ENCODE results near the gene EZR.
"Not testable (repeated sequence)": the region's sequence is repeated elsewhere in the genome, so short reads cannot be mapped to it uniquely, and the experiment has no call there.

Gene EZR

DNA sequence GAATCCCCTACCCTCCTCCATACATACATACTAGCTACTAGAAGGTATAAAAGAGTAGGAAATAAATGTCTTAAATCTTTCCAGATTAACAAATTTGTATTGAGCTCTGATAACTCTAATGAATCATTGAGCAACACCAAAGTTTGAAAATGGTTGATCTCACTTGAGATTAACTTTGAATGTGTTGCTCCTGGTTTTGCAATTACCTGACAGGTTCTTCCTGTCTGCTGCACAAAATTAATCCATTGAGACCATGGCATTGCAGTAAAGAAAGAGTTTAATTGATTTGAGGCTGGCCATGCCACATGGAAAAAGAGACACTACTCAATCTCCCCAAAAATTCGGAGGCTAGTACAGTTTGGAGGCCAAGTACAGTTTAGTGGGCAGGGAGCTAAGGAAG lies 21.3 kb upstream of the EZR start:
- DNase-seq: no peak

- no peak for DNase-seq
Measured at GRCh38 chr6:158839796-158840195, 20.6 kb upstream of the EZR start.

DNA sequence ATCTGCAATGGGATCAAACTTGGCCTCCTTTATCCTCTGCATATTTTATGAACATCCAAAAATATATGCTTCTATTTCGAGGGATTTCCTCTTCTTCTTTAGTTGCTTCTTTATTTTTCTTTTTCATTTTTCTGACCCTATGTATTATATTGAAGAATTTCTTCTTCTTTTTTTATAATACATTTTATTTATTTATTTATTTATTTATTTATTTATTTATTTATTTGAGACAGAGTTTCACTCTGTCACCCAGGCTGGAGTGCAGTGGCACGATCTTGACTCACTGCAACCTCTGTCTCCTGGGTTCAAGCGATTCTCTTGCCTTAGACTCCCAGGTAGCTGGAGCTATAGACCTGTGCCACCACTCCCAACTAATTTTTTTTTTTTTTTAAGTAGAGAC lies 19.6 kb upstream of the EZR start:
- DNase-seq: not testable (repeated sequence)

DNA sequence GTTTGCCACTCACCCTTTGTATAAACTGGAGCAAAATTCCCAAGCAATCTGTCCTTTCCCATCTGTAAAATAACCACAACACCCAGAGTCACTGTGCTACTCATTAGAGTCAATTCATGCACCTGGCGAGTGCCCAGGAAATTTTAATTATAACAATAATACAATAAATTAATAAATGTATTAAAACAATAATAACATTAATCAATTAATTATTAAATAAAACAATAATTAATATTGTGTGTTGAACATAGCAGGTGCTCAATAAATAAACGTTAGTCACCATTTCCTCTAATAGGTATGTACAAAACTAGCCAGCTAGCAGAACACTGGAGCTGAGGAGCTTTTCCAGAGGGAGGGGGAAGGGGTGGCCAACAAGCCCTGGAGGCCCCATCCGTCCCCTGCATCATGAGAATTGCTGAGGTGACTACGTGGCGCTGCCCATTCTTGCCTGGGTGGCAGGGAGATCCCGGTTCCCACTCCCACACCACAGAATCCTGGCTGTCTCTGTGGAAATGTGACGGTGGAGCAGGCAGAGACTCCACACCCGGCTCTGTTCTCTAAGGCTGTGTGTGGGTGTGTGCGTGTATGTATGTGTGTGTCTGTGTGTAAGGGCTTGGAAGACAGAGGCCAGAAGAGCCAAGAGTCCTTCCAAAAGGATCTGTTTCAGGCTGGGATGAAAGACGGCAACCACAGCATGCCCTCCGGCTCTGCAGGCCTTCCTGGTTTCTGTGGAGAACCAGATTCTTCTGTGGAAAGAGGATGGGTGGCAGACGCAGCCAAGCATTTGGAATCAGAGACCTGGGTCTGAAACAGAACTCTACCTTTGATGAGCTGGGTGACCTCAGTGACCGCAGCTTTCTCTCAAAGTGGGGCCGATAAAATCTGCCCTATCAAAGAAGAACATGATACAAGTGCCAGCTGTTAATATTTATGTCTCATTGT lies 18.8 kb upstream of the EZR start:
- DNase-seq: no peak

- no peak for DNase-seq
Measured at GRCh38 chr6:158836625-158837311, 17.6 kb upstream of the EZR start.

GRCh38 chr6:158835616-158836221 lies 16.6 kb upstream of the EZR start:
- DNase-seq: no peak

- no peak for DNase-seq
Measured at GRCh38 chr6:158834675-158835385, 15.7 kb upstream of the EZR start.

DNA sequence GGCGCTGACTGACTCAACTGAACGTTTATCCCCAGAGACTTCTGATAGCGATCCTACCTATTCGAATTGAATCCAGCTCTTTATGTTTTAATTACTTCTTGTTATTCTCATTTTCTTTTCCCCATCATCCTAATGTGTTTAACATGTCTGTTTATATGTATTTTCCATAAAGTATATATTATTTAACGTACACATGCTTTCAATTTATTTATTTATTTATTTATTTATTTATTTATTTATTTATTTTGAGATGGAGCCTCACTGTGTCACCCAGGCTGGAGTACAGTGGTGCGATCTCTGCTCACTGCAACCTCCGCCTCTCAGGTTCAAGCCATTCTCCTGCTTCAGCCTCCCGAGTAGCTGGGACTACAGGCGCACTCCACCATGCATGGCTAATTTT lies 13.6 kb upstream of the EZR start:
- not testable (repeated sequence) for DNase-seq

GRCh38 chr6:158832026-158832425 lies 12.9 kb upstream of the EZR start:
- no peak for DNase-seq

GRCh38 chr6:158831571-158831970 lies 12.4 kb upstream of the EZR start:
- DNase-seq: no peak

DNA sequence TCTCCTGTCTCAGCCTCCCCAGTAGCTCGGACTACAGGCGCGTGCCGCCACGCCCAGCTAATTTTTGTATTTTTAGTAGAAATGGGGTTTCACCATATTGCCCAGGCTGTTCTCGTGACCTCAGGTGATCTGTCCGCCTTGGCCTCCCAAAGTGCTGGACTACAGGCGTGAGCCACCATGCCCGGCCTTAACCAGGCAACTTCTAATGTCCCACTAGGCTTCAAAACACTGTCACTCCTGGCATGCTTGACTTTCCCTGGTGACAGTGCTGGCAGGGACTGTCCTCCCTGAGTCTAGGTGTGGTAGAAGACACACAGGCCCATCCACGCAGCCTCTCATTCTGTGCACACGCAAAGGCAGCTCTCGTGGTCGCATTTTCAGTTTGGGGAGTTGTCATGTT lies 11.6 kb upstream of the EZR start:
- DNase-seq: no peak

GRCh38 chr6:158828807-158829206 lies 9.6 kb upstream of the EZR start:
- DNase-seq: no peak

GRCh38 chr6:158826819-158827501 lies 7.8 kb upstream of the EZR start:
- no peak for DNase-seq

- DNase-seq: no peak
Measured at GRCh38 chr6:158825951-158826306, 6.8 kb upstream of the EZR start.

DNA sequence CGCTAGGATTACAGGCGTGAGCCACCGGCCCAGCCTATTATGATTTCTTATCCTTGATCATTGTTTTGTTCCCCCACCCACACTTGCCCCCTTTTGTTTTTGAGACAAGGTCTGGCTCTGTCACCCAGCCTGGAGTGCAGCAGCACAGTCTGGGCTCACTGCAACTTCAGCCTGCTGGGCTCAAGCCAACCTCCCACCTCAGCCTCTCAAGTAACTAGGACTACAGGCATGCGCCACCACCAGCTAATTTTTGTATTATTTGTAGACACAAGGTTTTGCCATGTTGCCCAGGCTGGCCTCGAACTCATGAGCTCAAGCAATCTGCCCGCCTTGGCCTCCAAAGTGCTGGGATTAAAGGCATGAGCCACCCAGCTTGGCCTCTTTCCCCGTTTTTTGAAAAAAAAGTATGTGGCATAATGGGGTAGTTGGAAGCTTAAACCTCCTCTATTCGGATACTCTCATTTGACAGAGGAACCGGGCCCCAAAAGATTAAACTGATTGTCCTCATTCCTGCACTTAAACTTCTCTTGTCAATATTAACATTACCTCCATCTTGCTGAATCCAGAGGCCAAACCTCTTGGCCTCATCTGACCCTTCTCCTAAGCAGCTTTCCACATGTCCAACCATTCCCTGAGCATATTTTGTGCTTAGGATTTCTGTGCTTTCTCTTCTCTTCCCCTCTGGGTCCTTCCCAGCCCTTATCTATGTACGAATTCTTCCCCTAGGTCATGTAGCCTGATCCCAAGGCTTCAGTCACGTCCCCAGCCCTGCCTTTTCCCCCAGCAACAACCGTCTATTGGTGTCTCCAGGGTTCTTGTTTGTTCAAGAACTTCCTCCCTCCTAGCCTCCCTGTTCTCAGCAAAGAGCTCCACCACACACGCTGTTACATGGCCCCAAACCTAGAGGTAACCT lies 6.1 kb upstream of the EZR start:
- DNase-seq: no peak

- DNase-seq: not testable (repeated sequence)
Measured at GRCh38 chr6:158823616-158824015, 4.4 kb upstream of the EZR start.

- no peak for DNase-seq
Measured at GRCh38 chr6:158819977-158820622, 932 bp upstream of the EZR start.

DNA sequence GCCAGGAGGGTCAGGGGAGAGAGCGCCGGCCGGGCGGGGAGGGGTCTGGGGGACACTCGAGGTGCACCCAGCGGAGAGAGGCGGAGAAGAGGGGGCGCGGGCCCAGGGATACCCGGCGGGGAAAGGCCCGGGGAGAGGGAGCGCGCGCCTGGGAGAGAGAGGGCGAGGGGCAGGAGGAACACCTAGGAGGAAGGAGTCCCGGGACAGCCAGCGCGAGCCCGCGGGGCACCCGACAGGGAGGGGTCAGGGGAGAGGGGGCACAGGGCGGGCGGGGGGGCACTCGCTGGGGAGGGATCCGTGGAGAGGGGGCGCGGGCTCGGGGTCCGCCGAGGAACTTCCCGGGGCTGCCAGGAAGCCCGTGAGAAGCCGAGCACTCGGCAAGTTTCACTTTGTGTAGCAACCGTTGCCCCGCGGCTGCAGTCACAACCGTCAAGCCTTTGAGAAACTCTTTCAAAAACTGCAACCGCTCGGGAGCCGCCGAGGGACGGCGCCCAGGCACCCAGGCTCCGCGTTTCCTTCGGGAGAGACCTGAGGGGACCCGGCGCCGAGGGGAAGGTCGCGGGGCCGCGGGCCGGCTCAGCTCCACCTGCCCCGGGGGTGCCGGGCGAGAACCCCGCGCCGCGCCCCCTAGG lies 471 bp downstream of the EZR start:
- DNase-seq: peak; percentile 47

DNA sequence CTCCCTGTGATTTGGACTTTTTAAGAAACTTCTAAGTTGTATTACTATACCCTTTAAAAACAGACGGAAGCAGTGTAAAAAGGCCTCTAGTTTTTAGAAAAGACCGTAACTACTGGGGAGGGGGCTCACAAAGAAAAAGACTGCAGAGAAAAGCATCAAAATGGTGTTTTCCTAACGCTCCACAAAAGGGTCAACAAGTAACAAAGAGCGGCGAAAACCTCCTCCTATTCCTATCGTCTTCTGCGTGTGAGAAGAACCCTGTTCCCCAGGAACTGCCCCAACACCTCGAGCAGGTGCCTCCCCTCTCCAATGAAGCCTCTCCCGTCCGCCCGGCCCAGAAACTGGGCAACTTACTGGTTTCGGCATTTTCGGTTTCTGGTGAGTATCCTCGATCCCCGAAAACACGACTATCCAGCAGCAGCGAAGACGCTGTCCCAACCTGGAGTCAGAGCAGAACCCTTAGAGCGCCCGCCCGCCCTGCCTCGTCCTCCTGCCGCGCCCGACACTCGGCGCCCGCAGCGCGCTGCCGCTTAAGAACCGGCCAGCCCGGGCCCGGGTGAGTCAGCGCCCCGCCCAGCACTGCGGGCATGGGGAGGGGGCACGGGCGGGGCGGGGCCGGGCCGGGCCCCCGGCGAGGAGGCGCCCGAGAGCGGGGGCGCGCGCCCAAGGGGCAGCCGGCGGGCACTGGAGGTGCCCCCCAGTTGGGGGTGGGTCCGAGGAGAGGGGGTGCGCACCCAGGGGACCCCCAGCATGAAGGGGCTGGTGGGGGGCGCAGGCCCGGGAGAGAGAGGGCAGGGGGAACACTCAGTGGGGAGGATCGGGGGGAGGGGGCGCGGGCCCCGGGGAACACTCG lies 1.2 kb downstream of the EZR start:
- DNase-seq: peak; percentile 26
